ENCODE results near the gene INTS6.

DNA sequence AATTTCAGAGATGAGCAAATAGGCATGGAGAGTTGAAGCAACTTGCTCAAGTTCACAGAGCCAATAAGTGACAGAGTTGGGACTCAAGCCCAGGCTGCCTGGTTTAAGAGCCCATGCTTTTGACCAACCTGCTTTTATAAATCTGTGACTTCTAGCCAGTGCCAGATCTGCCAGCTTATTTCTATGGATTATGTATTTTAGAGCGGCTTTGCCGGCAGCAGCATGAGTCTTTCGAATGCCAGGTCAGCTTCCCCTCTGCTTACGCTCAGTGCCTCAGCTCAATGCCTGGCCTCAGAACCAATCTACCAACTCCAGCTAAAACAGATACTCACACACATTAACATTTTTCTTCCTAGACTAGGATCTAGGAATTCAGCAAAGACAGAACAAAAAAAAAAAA, 111.0 kb downstream of the INTS6 start:
- TF ChIP-seq, protein P1, sequence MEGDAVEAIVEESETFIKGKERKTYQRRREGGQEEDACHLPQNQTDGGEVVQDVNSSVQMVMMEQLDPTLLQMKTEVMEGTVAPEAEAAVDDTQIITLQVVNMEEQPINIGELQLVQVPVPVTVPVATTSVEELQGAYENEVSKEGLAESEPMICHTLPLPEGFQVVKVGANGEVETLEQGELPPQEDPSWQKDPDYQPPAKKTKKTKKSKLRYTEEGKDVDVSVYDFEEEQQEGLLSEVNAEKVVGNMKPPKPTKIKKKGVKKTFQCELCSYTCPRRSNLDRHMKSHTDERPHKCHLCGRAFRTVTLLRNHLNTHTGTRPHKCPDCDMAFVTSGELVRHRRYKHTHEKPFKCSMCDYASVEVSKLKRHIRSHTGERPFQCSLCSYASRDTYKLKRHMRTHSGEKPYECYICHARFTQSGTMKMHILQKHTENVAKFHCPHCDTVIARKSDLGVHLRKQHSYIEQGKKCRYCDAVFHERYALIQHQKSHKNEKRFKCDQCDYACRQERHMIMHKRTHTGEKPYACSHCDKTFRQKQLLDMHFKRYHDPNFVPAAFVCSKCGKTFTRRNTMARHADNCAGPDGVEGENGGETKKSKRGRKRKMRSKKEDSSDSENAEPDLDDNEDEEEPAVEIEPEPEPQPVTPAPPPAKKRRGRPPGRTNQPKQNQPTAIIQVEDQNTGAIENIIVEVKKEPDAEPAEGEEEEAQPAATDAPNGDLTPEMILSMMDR (IDR thresholded peaks at IDR 0.05): no peak
- TF ChIP-seq POLR2A (IDR thresholded peaks at IDR 0.05): no peak

Measured in adrenal gland (tissue), 5 donors.